OCI-LY1 (cell line): ENCODE data around the gene SMIM13.

ENCODE experiments used
- H2AFZ ChIP-seq: fragments of 200-600 bp; sonication (generic), shearing (Covaris generic); 2 replicates; pipeline ENCODE4 v1.6.0; 2014; ENCODE audit warnings: antibody characterized with exemption, mild to moderate bottlenecking, low read length
- H3F3A ChIP-seq: fragments of 200-600 bp; sonication (generic), shearing (Covaris generic); 2 replicates; pipeline ENCODE4 v1.6.0; 2014; ENCODE audit warnings: mild to moderate bottlenecking, antibody characterized with exemption, low read length, moderate library complexity; ENCODE audit not compliant: insufficient read depth
- H3K27ac ChIP-seq: fragments of 200-600 bp; sonication (generic); 2 replicates; pipeline ENCODE4 v1.5.1; 2014; ENCODE audit warnings: low read length, mixed run types, mild to moderate bottlenecking, low read depth; ENCODE audit not compliant: poor library complexity, severe bottlenecking
- H3K27me3 ChIP-seq: fragments of 200-600 bp; sonication (generic); 2 replicates; pipeline ENCODE4 v1.6.0; 2014; ENCODE audit warnings: antibody characterized with exemption, mild to moderate bottlenecking, low read length, moderate library complexity; ENCODE audit not compliant: insufficient read depth
- H3K36me3 ChIP-seq: fragments of 200-600 bp; sonication (generic); 2 replicates; pipeline ENCODE4 v1.6.1; 2014; ENCODE audit warnings: mild to moderate bottlenecking, antibody characterized with exemption, low read length, moderate library complexity, mixed read lengths; ENCODE audit not compliant: insufficient read depth
- H3K4me1 ChIP-seq: fragments of 200-600 bp; sonication (generic); 2 replicates; pipeline ENCODE4 v1.5.1; 2014; ENCODE audit warnings: mild to moderate bottlenecking, low read length, moderate library complexity; ENCODE audit not compliant: insufficient read depth, severe bottlenecking
- H3K4me2 ChIP-seq: fragments of 200-600 bp; sonication (generic), shearing (Covaris generic); 2 replicates; pipeline ENCODE4 v1.6.1; 2014; ENCODE audit warnings: low read length
- H3K4me3 ChIP-seq: fragments of 200-600 bp; sonication (generic); 2 replicates; pipeline ENCODE4 v1.5.1; 2014; ENCODE audit warnings: low read length, low read depth, mild to moderate bottlenecking, mixed read lengths; ENCODE audit not compliant: poor library complexity, severe bottlenecking
- H3K79me2 ChIP-seq: fragments of 200-600 bp; shearing (Covaris generic); 2 replicates; pipeline ENCODE4 v1.6.1; 2016; ENCODE audit warnings: mixed run types, low read length, mixed read lengths; ENCODE audit not compliant: insufficient read depth
- H3K9ac ChIP-seq: fragments of 200-600 bp; sonication (generic), shearing (Covaris generic); 2 replicates; pipeline ENCODE4 v1.6.1; 2014; ENCODE audit warnings: mild to moderate bottlenecking, low read length, mixed read lengths
- H3K9me2 ChIP-seq: fragments of 200-600 bp; sonication (generic), shearing (Covaris generic); 2 replicates; pipeline ENCODE4 v1.6.1; 2014; ENCODE audit warnings: low read depth, mild to moderate bottlenecking, low read length, mixed read lengths
- H3K9me3 ChIP-seq: fragments of 200-600 bp; shearing (Covaris generic); 2 replicates; pipeline ENCODE4 v1.6.1; 2014; ENCODE audit warnings: low read length, mixed read lengths
- H4K20me1 ChIP-seq: fragments of 200-600 bp; sonication (generic), shearing (Covaris generic); 2 replicates; pipeline ENCODE4 v1.6.0; 2016; ENCODE audit warnings: mild to moderate bottlenecking, low read length; ENCODE audit not compliant: insufficient read depth
- CTCF ChIP-seq: fragments of 200-600 bp; sonication (generic), shearing (Covaris generic); IDR thresholded peaks from 2 replicates; pipeline ENCODE4 v1.5.1; 2017; ENCODE audit warnings: mild to moderate bottlenecking, antibody characterized with exemption, low read length, moderate library complexity, mixed read lengths
- EZH2 ChIP-seq: fragments of 200-600 bp; sonication (generic), shearing (Covaris generic); IDR thresholded peaks from 2 replicates; pipeline ENCODE4 v1.8.0; 2017; ENCODE audit warnings: borderline replicate concordance, mixed run types, mild to moderate bottlenecking, antibody characterized with exemption, low read length, moderate library complexity, mixed read lengths

SMIM13 gene

DNA sequence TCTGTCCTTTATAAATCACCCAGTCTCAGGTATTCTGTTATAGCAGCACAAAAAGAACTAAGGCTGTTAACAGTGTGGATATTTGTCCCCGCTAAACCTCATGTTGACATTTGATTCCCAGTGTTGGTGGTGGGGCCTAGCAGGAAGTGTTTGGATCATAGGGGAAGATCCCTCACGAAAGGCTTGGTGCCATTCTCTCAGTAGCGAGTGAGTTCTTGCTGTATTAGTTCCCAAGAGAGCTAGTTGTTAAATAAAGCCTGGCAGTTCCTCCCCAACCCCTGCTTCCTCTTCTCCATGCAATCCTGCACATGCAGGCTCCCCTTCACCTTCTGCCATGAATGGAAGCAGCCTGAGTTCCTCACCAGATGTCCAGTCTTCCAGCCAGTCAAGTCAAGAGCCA lies 47.7 kb downstream of the SMIM13 start:
- Histone ChIP-seq H3F3A (no peaks in the 10 kb centered on the region), H2AFZ (no peak overlapping the region), H3K79me2 (no peaks in the 10 kb centered on the region), H3K27me3 (no peaks in the 10 kb centered on the region), H3K9me3 (no peaks in the 10 kb centered on the region), H4K20me1 (no peaks in the 10 kb centered on the region), H3K4me1 (no peaks in the 10 kb centered on the region), H3K27ac (no peak overlapping the region), H3K4me3 (no peak overlapping the region), H3K36me3 (no peaks in the 10 kb centered on the region), H3K9ac (no peak overlapping the region), H3K4me2 (no peak overlapping the region), H3K9me2 (no peaks in the 10 kb centered on the region)
- TF ChIP-seq EZH2 (no peak), CTCF (no peak)

DNA sequence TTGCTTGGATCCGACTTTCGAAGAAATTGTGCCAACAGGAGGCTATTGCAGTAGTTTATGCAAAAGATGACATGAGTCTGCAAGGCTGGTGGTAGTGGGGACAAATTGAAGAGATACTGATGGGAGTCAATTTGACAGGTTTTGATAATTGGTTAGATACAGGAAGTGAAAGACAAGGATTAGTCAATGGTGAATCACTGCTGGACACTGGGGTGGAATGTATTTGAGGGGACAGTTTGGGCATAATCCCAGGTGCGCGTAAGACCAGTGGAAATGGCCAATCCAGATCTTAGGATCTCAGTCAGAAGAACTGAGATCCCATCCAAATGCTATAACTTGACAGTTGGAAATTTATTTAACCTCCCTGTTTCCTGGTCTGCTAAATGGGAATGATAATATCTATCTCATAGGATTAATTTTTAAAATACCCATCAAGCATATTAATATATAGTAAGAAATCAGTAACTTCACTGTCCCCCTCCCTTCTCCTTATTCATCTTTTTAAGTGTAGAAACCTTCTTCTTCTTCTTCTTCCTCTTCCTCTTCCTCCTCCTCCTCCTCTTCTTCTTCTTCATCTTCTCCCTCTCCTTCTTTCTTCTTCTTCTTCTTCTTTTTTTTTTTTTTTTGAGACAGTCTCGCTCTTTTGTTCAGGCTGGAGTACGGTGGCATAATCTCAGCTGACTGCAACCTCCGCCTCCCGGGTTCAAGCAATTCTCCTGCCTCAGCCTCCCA lies 48.8 kb downstream of the SMIM13 start:
- Histone ChIP-seq H3K4me2 (no peak overlapping the region), H3K4me1 (no peaks in the 10 kb centered on the region), H2AFZ (no peak overlapping the region), H3K36me3 (no peaks in the 10 kb centered on the region), H3K27ac (no peak overlapping the region), H3F3A (no peaks in the 10 kb centered on the region), H3K9ac (no peak overlapping the region), H3K9me3 (no peaks in the 10 kb centered on the region), H3K27me3 (no peaks in the 10 kb centered on the region), H3K4me3 (no peak overlapping the region), H4K20me1 (no peaks in the 10 kb centered on the region), H3K79me2 (no peaks in the 10 kb centered on the region), H3K9me2 (no peaks in the 10 kb centered on the region)
- TF ChIP-seq CTCF (no peak), EZH2 (no peak)

DNA sequence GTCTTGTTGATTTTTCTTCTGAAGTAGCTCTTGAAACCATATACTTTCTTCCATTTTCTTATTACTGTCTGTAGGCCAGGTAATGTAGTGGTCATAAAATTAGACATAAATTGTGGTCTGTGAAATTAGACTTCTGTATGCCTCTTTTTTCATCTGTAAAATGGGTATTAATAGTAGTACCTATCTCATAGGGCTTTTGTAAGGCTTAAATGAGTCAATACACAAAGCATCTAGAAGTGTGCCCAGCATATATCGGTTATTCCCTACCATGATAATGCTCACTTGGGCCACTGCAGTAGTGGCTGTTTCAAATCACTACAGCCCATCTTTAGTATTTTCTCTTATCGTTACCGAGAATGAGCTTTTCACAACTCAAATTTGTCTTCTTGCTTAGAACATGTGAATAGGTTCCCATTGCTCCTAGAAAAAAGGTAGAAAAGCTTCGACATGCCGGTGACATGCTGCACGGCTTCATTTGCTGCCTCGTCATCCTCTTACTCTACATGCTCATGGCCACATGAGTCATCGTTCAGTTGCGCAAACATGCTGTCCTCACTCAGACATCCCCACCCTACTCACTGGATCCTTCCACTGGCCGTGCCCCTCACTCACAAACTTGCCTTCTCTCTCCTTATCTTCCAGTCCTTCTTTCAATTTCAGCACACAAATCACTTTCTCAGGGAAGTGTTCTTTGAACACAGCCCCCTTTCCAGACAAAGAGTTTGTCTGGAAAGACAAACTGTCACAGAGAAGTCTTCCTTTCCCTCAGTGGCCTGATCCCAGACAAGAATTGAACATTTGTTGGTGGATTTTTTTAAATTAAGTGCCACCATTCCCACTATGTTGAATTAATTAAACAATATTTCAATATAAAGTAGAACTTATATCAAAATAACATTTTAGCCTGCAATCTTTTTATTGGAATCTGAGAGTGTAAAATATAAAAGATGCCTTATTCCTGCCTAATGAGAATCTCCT lies 50.0 kb downstream of the SMIM13 start:
- Histone ChIP-seq H3K9ac (no peak overlapping the region), H4K20me1 (no peaks in the 10 kb centered on the region), H3K9me2 (no peaks in the 10 kb centered on the region), H3K27ac (no peak overlapping the region), H3F3A (no peaks in the 10 kb centered on the region), H3K79me2 (no peaks in the 10 kb centered on the region), H3K27me3 (no peaks in the 10 kb centered on the region), H3K4me3 (no peak overlapping the region), H3K9me3 (no peaks in the 10 kb centered on the region), H2AFZ (no peak overlapping the region), H3K4me1 (no peaks in the 10 kb centered on the region), H3K36me3 (no peaks in the 10 kb centered on the region), H3K4me2 (no peak overlapping the region)
- TF ChIP-seq EZH2 (no peak), CTCF (no peak)
